ENCODE data around the gene NT5C1B.

Gene NT5C1B

DNA sequence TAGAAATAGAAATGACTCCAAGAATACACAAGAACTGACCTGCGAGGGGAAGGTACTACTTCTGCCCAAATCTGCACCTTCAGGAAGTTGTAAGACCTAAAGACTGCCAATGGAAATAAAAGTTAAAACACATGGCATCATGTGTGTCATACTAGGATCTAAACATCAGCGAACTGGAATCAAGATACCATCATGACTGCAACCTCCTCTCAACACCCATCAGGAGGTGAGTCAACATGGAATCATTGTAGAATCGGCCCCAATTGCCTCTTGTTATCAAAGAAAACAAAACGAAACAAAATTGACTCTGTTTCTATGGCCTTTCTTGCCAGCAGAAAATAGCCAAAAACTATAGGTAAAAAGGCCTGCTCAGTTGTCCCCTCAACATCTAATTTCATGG is 44.0 kb downstream of the NT5C1B start:
- DNase-seq = no peak
- Histone ChIP-seq H3K4me1 (peaks cover 0 to 13% (median 0%) of the 10 kb centered on the region in 4 donors), H3K27ac (no peak overlapping the region), H3K27me3 (no peaks in the 10 kb centered on the region), H3K9me3 (no peaks in the 10 kb centered on the region), H3K4me3 (no peak overlapping the region), H3K36me3 (no peaks in the 10 kb centered on the region)
- TF ChIP-seq, protein P1, sequence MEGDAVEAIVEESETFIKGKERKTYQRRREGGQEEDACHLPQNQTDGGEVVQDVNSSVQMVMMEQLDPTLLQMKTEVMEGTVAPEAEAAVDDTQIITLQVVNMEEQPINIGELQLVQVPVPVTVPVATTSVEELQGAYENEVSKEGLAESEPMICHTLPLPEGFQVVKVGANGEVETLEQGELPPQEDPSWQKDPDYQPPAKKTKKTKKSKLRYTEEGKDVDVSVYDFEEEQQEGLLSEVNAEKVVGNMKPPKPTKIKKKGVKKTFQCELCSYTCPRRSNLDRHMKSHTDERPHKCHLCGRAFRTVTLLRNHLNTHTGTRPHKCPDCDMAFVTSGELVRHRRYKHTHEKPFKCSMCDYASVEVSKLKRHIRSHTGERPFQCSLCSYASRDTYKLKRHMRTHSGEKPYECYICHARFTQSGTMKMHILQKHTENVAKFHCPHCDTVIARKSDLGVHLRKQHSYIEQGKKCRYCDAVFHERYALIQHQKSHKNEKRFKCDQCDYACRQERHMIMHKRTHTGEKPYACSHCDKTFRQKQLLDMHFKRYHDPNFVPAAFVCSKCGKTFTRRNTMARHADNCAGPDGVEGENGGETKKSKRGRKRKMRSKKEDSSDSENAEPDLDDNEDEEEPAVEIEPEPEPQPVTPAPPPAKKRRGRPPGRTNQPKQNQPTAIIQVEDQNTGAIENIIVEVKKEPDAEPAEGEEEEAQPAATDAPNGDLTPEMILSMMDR (IDR thresholded peaks at IDR 0.05) = no peak
- intact Hi-C loops (cut with DNase I; ENCODE audit: low total_unique reads) = no loop called here

DNA sequence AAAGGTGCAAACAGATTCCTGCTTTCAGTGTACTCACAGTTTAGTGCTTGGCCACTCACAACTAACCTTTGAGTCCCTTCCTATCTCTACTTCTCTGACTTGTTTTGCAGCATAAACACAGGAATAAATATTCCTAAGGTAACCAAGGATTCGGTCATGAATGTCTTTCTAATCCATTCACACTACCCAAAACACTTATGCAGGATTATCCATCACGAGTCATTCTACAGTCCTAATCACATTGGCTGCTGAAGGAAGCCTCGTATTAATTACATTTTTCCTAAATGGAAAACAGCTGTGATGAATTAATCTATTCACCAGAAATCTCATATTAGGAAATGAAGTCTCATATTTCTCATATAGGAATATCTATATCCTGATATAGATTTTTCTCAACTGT is 45.2 kb downstream of the NT5C1B start:
- Histone ChIP-seq H3K27me3 (no peaks in the 10 kb centered on the region), H3K4me1 (peaks cover 0 to 11% (median 0%) of the 10 kb centered on the region in 4 donors), H3K9me3 (no peaks in the 10 kb centered on the region), H3K27ac (no peak overlapping the region), H3K4me3 (no peak overlapping the region), H3K36me3 (no peaks in the 10 kb centered on the region)
- intact Hi-C loops (cut with DNase I; ENCODE audit: low total_unique reads) = no loop called here
- TF ChIP-seq, protein P1 (IDR thresholded peaks at IDR 0.05) = no peak
- no peak for DNase-seq

DNA sequence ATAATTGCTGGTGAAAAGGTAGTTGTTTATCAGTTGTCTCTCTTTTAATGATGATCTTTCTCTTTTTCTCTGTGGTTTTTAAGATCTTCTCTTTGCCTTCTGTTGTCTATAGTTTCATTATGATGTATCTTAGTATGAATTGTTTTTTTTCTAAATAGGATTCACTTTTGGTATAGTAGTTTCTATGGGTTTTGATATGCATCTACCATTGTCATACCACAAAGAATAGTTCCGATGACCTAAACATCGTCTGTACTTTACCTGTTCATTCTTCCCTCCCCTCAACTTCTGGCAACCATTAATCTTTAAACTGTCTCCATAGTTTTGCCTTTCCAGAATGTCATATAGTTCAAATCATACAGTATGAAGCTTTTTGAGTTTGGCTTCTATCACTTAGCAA is 48.5 kb downstream of the NT5C1B start:
- no peak for DNase-seq
- no peaks in the 10 kb centered on the region for H3K36me3 ChIP-seq
- H3K9me3 ChIP-seq = no peaks in the 10 kb centered on the region
- TF ChIP-seq, protein P1 (IDR thresholded peaks at IDR 0.05) = no peak
- intact Hi-C loops (cut with DNase I; ENCODE audit: low total_unique reads) = no loop called here
- no peak overlapping the region for H3K27ac ChIP-seq
- H3K4me1 ChIP-seq = no peaks in the 10 kb centered on the region
- H3K4me3 ChIP-seq = no peak overlapping the region
- H3K27me3 ChIP-seq = no peaks in the 10 kb centered on the region

DNA sequence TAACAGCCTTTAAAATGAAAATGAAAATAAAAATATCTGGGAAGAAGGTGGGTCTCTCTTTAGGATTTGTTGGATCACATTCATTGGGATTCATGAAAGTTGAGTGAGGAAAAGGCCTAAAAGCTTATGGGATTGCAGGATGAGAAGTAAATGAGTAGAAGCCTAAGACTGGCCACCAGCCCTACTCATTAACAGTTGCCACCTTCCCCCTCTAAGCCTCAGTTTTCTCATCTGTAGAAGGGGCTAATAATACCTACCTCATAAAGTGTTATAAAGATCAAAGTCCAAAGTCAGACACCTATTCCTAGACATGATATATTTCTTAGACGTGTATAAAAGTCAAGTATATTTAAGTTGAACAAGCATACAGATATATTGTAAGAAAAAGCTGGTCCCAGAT is 52.7 kb downstream of the NT5C1B start:
- H3K4me1 ChIP-seq = no peaks in the 10 kb centered on the region
- no peak for DNase-seq
- no peaks in the 10 kb centered on the region for H3K36me3 ChIP-seq
- H3K27me3 ChIP-seq = no peaks in the 10 kb centered on the region
- intact Hi-C loops (cut with DNase I; ENCODE audit: low total_unique reads) = no loop called here
- H3K27ac ChIP-seq = no peak overlapping the region
- H3K4me3 ChIP-seq = no peak overlapping the region
- no peaks in the 10 kb centered on the region for H3K9me3 ChIP-seq
- TF ChIP-seq, protein P1 (IDR thresholded peaks at IDR 0.05) = no peak

DNA sequence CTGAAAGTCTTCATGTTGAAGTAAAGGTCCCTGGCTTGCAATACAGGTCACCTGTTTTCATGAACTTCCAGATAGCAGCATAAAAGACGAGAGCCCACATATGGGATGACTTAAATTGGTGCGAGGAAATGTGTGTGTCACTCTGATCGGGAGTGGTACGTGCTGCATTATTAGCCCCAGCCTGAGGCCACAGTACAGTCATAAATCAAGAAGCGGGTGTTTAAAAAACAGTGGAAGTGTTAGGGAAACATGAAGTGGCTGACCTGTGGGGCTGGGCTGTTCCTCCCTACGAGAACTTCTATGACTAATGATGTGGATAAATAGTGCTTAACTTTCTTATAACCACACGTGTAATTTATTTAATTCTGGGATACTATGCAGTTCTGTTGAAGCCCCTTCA is 53.3 kb downstream of the NT5C1B start:
- TF ChIP-seq, protein P1 (IDR thresholded peaks at IDR 0.05) = no peak
- no peaks in the 10 kb centered on the region for H3K9me3 ChIP-seq
- no peaks in the 10 kb centered on the region for H3K27me3 ChIP-seq
- H3K4me1 ChIP-seq = no peaks in the 10 kb centered on the region
- DNase-seq = no peak
- intact Hi-C loops (cut with DNase I; ENCODE audit: low total_unique reads) = no loop called here
- no peak overlapping the region for H3K27ac ChIP-seq
- no peaks in the 10 kb centered on the region for H3K36me3 ChIP-seq
- H3K4me3 ChIP-seq = no peak overlapping the region

DNA sequence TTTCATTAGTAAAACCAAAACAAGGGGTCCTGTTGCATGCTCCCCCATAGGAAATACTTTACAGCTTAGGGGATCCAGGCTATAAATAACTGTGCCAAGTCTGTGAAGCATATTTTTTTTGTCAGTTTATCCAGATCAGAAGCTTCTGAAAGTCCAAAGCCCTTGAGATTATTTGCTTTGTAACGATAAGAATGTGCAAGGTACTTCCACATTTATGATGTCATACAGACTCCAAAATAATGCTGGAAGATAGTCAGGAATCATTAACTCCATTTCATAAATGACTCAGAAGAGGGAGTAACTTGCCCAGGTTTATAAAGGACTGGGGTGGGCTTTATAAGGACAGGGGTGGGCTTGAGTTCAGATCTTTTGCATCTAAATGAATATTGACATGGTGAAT is 58.2 kb downstream of the NT5C1B start:
- DNase-seq = no peak
- no peaks in the 10 kb centered on the region for H3K4me1 ChIP-seq
- no peaks in the 10 kb centered on the region for H3K9me3 ChIP-seq
- H3K36me3 ChIP-seq = no peaks in the 10 kb centered on the region
- no peak overlapping the region for H3K27ac ChIP-seq
- no peak overlapping the region for H3K4me3 ChIP-seq
- intact Hi-C loops (cut with DNase I; ENCODE audit: low total_unique reads) = no loop called here
- TF ChIP-seq, protein P1 (IDR thresholded peaks at IDR 0.05) = no peak
- H3K27me3 ChIP-seq = no peaks in the 10 kb centered on the region

Measured in tibial artery (tissue), 4 donors.